HL-60 (cell line): ENCODE measurements around the gene RAG1.

Experiments
- DNase-seq, 2 experiments: peaks; one replicate each; pipeline ENCODE4 v3.0.0-alpha.2; 2010 to 2020; ENCODE audit warnings: low read depth in 1 of 2, low spot score in 1 of 2
- H3K27ac ChIP-seq: fragments of 250-450 bp; sonication (Bioruptor Pico); replicated peaks from 2 replicates; pipeline ENCODE4 v1.5.1; 2020; ENCODE audit warnings: mild to moderate bottlenecking, moderate library complexity
- H3K27me3 ChIP-seq: fragments of 250-450 bp; sonication (Bioruptor Pico); 2 replicates; pipeline ENCODE4 v1.5.1; 2021; ENCODE audit warnings: mild to moderate bottlenecking, moderate library complexity; ENCODE audit not compliant: insufficient read depth, poor library complexity, severe bottlenecking
- H3K4me3 ChIP-seq: replicated peaks from 2 replicates; pipeline ENCODE4 v1.5.1; 2011; ENCODE audit warnings: mild to moderate bottlenecking, control low read depth, low read length; ENCODE audit not compliant: insufficient read depth
- CTCF ChIP-seq: IDR thresholded peaks from one replicate; pipeline ENCODE4 v1.5.1; 2011; ENCODE audit warnings: low read length, control low read depth, inconsistent platforms; ENCODE audit not compliant: insufficient read depth
- GABPA ChIP-seq: IDR thresholded peaks from 2 replicates; pipeline ENCODE4 v1.6.1; 2012; ENCODE audit warnings: low read depth
- POLR2AphosphoS5 ChIP-seq: IDR thresholded peaks from 2 replicates; pipeline ENCODE4 v1.6.1; 2012; ENCODE audit warnings: low read depth
- REST ChIP-seq: IDR thresholded peaks from 2 replicates; pipeline ENCODE4 v1.6.1; 2012; ENCODE audit warnings: low read depth; ENCODE audit not compliant: insufficient replicate concordance
- SPI1 ChIP-seq: IDR thresholded peaks from 2 replicates; pipeline ENCODE4 v1.6.1; 2012; ENCODE audit warnings: low read depth, mild to moderate bottlenecking, borderline replicate concordance
- long read RNA-seq: library from polyadenylated mRNA; unstranded; transcript quantifications from one replicate; pipeline ENCODE4 v2.0.0, GENCODE V29; 2020

Gene RAG1
- long read RNA-seq: 0 reads

- TF ChIP-seq SPI1: no peak
- TF ChIP-seq POLR2AphosphoS5: no peak
- no peak for TF ChIP-seq CTCF
- no peak for TF ChIP-seq GABPA
- no peak for TF ChIP-seq REST
- no peak within 1 kb of the TSS for H3K27ac ChIP-seq
- no peak for DNase-seq
These were observed at the start of gene RAG1 for GRCh38 chr11:36567694-36568093. TSS of gene RAG1 (plus strand) at chr11:36568007. CDS start at chr11:36573305, 5,298 bp downstream.

GRCh38 chr11:36530840-36531239, 37.0 kb upstream of the RAG1 start:
- H3K27ac ChIP-seq: no peak overlapping the region
- TF ChIP-seq SPI1: no peak
- no peak for TF ChIP-seq GABPA
- no peak for TF ChIP-seq CTCF
- no peak for TF ChIP-seq POLR2AphosphoS5
- TF ChIP-seq REST: no peak
- no peaks in the 10 kb centered on the region for H3K27me3 ChIP-seq
- H3K4me3 ChIP-seq: no peak overlapping the region
- DNase-seq: no peak

More at GRCh38 chr11:36567694-36568093, at the start of gene RAG1:
- H3K4me3 ChIP-seq: no peak within 1 kb of the TSS
- peaks cover 9% of the 10 kb centered on the region for H3K27me3 ChIP-seq

- no peak overlapping the region for H3K4me3 ChIP-seq
- TF ChIP-seq REST: no peak
- TF ChIP-seq SPI1: peak; percentile 1; the same call in 1 of the 2 replicates
- TF ChIP-seq GABPA: no peak
- no peak for TF ChIP-seq POLR2AphosphoS5
- DNase-seq: peak in 1 of 2 experiments; percentile 52
- no peaks in the 10 kb centered on the region for H3K27me3 ChIP-seq
- no peak overlapping the region for H3K27ac ChIP-seq
These were observed 34.7 kb upstream of the RAG1 start for GRCh38 chr11:36532941-36533601.
